ENCODE measurements around the gene CCDC88C.

CCDC88C gene

DNA sequence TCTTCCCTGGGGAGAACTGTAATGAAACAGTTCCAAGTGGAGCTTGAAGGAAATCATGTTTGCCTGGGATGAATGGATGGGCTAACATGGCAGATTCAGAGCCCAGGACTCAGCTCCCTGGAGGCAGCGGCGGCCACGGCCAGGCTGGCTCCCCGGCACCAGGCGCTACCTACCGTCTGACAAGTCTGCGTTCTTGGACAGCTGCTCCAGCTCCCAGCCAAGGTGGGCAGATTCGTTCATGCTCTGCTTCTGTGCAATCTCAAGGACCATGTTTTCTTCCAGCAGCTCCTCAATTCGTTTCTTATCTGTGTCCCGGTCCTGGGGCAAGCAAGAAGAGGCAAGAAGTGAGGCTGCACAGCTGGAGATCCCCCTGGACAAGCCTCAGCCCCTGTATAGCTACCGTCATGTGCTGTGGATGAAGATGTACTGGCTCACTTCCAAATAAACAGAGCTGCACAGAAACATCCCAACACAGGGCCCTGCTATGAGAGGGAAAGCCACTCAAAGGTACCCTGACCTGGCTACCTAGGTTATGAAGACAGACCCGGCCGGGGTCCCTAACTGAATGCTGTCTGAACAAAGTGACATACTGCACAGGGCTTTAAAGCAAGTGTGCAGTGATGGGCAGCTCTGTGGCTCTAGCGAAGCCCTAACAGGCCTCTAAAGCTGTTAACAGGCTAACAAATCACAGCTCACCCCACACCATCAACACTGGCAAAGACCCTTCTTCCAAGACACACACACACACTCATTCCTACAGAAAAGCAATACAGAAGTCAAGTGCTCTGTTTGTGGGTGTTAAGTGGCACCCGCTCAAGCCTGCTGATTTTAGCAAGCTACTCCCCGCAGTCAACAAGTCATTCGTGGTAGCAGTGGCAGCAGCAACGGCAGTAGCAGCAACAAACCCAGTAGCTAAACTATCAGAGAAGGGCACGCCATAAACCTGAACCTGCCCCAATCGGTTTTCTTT lies 92.7 kb downstream of the CCDC88C start:
- DNase-seq, result no peak

DNA sequence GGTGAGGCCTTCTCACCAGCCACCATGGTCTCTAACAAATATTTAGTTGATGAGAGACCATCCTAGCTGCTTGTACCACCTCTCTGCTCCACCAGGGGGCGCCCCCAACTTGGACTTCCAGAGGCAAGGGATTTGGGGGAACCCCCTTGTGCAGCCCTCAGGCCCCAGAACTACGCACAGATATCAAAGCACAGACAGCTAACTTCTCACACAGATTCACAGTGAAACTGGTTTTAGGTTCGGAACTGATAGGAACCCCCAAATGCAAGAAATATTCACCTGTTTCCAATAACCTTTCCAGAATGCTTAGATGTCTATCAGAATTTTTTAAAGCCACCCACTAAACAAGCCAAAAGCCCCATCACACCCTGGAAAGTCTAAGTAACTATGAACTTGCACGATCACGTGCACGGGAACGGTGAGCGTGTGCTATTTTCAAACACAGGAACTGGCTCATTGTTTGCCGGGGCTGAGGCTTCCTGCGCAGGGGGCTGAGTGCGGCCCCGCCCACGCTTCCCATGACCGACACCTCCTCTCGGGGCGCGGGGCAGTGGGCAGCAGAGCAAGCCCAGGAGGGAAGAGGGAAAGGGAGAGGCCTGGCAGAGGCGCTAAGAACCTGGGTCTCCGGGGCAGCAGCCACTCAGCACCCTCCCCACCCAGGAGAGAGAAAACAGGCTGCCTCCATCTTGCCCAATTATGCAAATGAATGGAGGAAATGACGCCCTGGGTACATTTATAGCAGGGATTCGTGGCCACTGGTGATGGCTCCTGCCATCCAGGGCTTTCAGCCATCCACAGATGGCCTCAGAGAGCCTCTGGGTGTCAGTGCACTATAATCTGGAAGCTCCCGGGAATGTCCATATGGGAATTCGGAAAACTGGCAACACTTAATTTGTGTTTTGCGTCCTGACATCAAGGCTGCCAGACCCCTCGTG lies 93.7 kb downstream of the CCDC88C start:
- DNase-seq, result peak; percentile 91

DNA sequence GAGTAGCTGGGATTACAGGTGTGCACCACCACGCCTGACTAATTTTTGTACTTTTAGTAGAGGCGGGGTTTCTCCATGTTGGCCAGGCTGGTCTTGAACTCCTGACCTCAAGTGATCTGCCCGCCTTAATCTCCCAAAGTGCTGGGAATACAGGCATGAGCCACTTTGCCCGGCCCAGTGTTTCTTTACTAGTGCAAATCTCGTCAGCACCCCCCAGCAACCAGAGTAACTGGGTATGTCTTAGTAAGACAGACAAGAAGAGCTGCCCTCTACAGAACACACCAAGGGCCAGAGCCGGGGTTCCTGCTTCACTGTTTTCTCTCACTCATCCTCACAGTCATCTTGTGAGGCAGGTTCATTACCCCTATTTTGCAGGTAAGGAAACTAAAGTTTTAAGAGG lies 94.6 kb downstream of the CCDC88C start:
- no peak for DNase-seq

DNA sequence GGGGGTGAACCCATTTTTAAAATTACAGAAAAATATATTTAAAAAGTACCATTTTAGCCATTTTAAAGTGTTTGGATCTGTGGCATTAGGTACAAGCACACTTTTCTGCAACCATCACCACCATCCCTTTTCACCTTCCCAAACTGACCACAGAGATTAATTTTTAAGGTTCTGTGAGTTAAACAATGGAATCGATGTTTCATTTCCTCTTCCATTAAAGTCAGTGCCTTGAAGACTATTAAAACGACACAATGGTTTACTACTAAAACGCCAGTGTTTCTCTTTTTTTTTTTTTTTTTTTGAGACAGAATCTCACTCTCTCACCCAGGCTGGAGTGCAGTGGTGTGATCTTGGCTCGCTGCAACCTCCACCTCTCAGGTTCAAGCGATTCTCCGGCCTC lies 95.0 kb downstream of the CCDC88C start:
- DNase-seq, result no peak

DNA sequence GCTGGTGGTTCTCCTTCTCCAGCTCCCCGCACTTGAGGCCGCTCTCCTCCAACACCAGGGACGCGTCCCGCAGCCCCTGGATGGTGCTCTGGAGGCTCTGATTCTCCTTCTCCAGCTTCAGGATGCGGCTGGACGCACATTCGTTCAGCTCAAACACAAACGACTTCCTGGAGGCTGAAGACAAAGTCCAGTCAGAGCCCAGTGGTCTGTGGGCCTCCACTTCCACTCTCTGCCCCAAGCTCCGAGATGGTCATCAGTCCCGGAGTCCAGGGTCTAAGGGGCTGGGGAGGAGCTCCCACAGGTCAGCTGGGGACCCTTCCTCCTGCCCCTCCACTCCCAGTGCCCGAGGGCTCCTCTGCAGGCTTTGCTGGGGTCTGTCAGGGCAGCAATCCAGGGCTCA lies 96.5 kb downstream of the CCDC88C start:
- DNase-seq, result no peak

DNA sequence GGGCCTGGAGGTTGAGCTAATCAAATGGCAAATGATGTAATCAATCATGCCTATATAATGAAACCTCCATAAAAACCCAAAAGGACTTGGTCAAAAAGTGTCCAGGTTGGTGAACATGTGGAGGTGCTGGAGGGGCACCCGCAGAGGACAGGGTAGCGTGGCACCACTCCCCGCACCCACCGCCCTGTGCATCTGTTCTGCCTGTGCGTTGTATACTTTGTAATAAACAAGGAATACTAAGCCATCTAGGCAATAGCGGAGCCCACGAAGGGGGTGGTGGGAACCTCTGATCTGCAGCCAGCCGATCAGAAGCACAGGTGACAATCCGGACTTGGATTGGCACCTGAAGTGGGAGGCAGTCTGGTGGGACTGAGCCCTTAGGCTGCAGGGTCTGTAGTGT lies 97.4 kb downstream of the CCDC88C start:
- no peak for DNase-seq

DNA sequence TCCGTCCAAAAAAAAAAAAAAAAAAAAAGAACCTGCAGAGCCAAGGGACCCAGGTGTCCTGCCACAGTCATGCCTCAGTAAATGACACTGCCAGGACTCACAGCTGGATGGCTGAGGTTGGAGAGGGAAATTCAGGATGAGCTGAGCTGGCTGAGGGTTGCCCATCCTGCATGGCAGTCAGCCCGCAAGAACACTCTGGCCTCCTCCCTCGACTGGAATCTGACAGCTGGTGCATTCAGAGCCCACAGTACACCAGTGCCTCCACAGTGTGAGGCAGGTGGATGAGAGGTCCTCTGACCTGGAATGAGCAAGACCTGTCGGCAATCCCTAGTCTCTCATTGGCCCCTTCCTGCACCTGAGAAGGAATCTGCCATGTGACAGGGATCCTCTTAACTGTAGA lies 98.7 kb downstream of the CCDC88C start:
- no peak for DNase-seq

DNA sequence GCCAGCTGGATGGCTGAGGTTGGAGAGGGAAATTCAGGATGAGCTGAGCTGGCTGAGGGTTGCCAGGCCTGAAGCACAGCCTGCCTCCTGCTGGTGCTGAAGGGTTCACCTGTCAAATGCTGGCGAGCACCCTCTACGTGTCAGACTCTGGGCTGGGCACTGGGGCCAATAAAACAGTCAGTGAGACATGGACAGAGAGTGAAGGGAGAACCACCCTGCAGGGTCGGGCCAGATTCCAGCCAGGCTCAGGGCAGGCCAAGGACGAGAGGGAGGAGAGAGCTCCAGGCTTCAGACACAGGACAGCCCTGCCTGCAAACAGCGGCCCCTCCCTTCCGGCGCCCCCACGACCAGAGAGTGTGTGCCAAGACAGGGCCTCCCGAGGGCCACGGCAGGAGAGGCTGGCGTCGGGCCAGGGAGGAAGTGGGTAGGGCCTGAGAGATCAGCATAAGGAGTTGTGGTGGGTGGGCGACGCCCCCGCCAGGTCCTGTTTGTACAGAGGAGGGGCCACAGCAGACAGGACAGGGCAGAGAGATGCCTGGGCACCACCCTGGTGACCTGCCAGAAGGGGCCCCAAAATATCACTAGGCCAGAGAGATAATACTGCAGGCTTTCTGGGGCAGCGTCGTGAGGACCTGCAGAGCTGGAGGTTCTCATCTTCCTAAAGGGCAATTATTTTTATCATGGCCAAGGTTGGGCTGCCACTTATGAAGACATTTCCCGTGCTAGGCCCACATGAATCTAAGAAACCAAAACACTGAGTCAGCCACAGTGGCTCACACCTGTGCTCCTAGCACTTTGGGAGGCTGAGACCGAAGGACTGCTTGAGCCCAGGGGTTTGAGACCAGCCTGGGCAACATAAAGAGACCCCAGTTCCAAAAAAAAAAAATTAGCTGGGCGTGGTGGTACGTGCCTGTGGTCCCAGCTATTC lies 100.0 kb downstream of the CCDC88C start:
- DNase-seq, result peak; percentile 61

DNA sequence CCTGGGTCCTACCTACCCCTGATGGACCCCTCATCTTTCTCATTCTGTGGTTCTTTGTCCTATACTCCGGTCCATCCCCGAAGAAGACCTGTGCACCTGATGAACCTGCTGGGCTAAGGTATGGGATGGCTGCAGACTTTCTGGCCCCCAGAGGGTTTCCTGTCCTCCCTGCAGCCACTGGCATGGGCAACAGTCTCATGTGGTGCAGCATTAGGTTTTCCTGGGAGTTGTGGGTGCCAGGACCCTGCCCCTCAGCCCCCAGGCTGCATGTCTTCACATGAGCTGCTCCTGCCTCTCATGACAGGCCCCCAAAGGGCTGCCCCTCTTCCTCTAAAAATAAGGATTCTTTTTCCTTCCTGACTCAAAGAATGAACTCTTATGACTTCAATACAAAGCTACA lies 100.9 kb downstream of the CCDC88C start:
- DNase-seq, result no peak

DNA sequence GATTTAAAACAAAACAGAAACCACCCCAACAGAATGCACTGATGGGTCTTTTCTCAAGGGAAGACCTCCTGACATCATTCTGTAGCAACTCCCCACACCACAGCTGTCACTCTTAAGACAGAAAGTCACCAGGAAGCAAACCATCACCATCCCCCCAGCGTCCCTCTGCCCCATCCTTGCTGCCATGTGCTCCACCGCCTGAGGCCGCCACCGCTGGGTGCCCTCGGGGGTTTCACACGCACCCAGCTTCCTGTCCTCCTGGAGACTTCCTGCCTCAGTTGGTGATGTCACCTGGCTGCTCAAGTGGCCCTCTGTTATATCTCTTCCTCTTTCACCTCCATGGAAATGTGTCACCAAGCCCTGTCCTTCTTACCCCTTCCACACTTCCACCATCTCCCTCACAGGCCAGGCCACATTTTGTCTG lies 101.8 kb downstream of the CCDC88C start:
- DNase-seq, result no peak

DNA sequence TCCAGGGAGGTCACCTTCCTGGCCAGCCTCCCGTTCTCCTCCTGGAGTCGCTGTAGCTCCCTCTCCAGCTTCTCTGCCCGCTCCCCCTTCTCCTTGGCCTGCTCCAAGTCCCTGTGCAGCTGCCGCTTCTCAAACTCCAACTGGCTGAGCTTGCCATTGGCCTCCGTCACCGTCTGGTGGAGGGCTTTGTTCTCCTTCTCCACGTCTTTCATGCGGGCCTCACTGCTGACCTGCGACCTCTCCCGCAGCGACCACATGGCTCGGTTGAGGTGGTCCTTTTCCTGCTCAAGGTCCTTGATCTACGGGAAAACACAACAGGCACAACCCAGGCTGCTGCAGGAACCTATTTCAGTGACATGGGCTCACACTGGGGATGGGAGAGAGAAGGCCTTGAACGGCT lies 103.8 kb downstream of the CCDC88C start:
- DNase-seq, result no peak

DNA sequence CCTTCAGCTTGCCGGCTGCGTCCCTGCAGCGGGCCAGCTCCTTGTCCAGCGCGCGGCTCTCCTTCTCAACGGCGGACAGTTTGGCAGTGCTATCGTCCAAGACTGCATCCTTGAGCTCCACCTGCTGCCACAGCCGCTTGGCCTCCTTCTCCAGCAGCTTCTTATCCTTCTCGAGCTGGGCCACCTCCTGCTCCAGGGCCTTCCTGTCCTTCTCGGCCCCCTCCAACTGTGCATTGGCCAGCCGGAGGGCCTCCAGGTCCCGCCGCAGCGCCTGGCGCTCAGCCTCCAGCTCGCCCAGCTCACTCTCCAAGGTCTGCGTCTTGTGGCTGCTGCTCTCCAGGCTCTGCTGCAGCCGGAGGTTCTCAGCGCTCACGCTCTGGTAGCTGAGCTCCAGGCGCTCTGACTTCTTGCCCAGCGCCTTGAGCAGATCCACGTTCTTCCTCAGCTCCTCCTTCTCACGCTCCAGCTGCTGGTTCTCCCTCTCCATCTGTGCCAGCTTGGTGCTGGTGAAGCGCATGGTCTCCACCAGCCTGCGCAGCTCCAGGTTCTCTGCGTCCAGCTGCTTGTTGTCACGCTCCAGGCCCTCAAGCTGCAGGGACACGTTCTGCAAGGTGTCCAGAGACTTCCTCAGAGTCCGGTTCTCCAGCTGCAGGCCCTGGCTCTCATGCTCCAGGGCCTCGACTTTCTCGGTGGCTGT lies 104.3 kb downstream of the CCDC88C start:
- DNase-seq, result no peak

DNA sequence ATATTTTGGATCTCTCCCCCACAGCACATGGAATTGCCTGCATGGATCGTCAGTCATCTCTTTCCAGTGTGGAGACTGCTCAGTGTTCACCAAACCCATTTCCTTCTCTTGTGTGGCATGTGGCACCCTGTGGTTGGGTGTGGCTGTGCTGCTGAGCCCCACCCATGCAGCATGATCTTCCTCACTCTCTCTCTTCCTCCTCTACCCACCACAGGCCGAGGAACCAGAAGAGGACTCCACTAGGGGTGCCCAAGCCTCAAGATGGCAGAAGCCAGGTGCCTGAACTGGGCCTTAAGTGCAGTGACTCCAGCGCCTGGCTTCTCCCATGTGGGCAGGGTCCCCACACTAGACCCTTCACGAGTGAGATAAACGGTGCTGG lies 106.3 kb downstream of the CCDC88C start:
- DNase-seq, result no peak

DNA sequence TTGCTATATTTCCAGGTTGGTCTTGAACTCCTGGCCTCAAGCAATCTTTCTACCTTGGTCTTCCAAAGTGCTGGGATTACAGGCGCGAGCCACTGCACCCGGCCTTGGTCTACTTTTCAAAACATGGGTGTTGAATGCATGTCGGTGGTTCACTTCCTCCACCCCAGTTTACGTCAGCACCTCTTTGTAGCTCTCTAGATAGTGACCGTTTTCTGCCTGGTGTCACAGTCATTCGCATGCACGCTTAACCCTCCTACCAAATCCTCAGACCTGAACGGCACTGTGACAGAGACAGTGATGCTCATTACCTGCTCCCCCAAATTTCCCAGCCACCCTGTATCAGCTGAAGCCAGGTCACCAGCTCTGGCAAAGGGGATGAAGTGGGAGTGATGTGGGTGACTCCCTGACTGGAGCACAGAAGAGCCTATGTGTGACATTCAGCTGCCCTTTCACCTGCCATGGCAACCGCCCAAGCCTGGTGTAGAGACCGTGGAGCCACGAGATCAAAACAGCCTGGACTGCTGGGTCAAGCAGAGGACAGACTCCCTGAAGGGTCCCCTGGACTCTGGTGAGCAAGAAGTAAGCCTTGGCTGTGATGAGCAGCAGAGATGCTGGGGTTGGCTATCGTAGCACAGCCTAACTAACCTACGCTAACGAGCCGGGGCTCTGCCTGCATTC lies 106.9 kb downstream of the CCDC88C start:
- DNase-seq, result no peak

DNA sequence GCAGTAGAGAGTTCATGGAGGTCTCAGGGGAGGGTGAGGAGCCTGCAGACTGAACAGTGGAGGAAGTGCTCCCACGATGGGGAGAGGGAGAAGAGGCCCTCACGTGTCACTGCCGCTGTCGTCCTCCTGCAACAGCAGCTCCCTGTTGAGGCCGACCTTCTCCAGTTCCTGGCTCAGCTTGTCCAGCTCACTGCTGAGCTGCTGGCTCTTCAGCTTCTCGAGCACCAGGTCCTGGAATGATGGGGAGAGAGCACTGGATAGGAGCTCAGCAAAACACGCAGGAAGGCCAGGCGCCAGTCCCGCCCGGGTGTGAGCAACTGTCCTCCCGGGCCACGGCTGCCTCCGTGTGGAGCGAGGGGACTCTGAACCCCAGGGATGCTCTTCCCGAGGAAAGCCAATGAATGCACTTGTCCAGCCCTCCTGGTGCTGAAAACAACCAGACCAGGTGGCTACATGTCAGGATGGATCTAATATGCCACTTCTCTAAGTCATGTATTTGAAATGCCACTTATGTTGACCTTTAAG lies 107.8 kb downstream of the CCDC88C start:
- no peak for DNase-seq

DNA sequence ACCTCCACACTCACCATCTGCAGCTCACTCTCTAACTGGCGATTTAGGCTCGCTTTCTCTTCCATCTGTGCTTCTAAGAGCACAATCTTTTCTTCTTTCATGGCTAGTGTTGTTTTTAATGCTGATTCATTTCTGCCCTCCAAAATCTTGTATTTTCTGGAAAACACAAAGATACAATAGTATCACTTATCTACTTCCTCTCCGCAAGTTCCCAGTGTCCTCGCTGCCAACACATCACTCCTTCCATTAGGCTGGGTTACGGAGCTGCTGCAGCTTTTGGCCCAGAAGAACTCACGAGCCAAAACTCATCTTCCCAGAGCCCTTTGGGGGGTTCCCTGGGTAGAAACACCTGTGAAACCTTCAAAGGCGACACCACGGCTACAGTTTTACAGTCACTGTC lies 109.3 kb downstream of the CCDC88C start:
- DNase-seq, result no peak

DNA sequence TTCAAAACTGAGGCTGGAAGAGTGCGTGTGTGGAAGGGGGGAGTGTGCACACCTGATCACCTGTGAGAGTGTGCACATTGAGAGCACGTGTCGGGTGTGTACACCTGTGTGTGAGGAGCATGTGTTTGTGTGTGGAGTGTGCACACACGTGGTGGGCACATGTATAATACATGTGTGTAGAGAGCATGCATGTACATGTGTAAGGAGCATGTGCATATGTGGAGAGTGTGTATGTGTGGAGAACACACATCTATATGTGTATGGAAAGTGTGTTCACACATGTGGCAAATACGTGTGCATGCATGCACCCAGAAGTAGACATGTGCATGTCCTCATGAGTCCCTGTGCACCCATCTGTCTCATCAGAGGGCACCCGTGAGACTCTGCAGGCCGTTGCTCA lies 110.0 kb downstream of the CCDC88C start:
- DNase-seq, result no peak

DNA sequence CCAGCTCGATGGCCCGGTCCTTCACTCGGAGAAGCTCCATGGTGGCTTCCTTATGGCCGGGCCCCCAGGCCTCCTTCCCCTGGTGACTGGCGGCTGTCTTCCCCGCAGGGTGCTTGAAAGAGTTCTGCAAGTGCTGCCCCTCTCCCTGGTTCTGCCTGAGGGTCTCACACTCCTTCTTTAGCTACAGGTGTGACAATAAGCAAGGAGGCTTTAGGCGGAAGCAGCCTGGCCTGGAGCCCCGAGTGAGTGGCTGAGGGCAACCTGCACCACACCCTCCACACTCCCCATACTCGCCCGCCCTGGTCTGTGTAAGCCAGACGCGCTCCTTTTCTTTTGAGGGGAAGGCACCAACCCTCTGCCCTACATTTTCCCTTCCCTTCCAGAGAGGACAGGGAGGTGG lies 110.6 kb downstream of the CCDC88C start:
- DNase-seq, result no peak

DNA sequence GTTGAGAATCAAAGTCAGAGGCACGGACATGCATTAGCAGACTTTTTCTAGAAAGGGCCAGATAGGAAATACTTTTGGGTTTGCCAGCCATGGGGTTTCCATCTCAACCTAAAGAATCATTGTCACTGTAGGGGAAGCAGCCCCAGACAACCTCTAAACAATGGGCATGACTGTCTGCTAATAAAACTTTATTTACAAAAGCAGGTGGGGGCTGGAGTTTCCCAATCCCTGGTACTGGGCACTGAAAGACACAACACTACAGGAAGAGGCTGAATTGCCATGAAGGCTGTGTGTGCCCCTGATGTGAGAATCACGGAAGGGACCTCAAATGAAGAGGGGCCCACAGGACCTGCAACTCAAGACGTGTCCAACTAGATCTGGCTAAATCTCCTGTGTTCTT lies 111.1 kb downstream of the CCDC88C start:
- no peak for DNase-seq

DNA sequence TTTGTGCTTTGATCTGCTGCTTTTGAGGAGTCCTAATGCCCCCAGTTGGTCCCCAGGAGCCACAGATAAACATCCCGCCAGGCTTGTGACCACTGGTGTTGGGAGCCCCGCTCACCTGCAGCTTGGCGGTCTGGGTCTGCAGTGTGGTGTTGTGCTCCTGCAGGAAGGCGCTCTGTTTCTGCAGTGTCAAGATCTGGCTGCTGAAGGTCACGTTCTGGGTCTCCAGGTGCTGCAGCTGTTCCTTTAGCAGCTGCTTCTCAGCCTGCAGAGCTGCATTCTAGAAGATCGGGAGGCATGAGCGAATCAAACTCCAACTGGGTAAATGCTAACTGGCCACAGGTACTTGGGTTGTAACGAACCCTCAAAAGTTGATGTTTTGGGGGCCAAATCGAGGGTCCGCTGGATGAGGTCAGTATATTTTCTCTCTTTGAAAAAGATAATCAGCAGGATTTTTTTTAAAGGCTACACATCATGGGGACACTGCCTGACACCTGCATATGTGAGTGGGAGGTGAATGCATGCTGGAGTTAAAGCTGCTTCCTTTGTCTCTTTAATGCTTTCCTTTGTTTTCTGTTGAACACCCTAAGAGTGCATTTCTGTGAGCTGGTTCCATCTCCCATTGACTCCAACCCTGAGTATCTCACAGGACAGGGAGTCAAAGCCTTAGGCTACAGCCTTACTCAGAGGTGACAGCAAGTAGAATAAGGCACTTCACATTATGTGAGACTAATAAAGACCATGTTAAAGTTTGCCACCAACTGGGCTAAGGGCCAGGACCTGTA lies 111.8 kb downstream of the CCDC88C start:
- DNase-seq, result no peak

DNA sequence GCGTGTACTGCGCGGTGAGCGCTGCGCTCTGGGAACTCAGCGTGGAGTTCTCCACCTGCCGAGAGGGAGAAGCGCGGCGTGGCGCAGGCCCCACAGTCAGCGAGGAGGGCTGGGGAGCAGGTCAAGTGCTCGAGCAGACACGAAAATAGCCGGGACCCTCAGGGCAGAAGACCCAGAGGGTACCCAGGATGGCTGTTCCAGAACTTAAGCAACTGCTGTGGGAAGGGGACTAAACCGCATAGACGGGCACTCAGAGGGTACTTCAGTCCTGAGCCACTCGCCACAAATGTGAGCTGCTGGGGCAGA lies 113.7 kb downstream of the CCDC88C start:
- no peak for DNase-seq

All from right forelimb (tissue), 1 donor.